Measurements from ENCODE around the gene ANKRD13A. TPM values are rescaled to one million over a fixed set of nuclear protein-coding genes. Genes with fewer than 3 reads are reported as not detected.
A peak's percentile ranks its signal among the peaks of the same experiment; 100 is the strongest.
"Not testable (repeated sequence)": the region's sequence is repeated elsewhere in the genome, so short reads cannot be mapped to it uniquely, and the experiment has no call there.

ANKRD13A gene
- total and polyA plus RNA-seq, 4 donors: 31.2 to 46.1 (median 37.3) TPM

DNA sequence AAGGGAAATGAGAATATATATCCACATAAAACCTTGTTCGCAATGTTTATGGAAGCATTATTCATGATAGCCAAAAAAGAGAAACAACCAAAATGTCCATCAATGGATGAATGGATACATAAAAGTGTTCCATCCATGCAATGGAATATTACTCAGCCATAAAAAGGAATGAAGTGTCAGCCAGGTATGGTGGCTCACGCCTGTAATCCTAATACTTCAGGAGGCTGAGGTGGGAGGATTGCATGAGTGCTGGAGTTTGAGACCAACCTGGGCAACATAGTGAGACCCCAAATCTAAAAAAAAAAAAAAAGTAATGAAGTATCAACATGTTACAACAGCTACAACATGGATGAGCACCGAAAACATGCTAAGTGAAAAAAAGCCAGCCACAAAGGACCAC, 72.7 kb downstream of the ANKRD13A start:
- DNase-seq (ENCODE audit: low read depth in 4 of 6, low spot score in 6 of 6): no peak
- Histone ChIP-seq H3K4me3 (ENCODE audit: low read depth, low read length) (peak overlapping the region; percentile 60), H3K9me3 (ENCODE audit: control insufficient read depth, insufficient read depth, low read length) (no peaks in the 10 kb centered on the region), H3K36me3 (ENCODE audit: control insufficient read depth, insufficient read depth, low read length) (no peaks in the 10 kb centered on the region), H3K27me3 (ENCODE audit: control insufficient read depth, insufficient read depth, low read length) (no peaks in the 10 kb centered on the region), H3K4me1 (ENCODE audit: control insufficient read depth, insufficient read depth, low read length) (peaks cover 17% of the 10 kb centered on the region), H3K27ac (ENCODE audit: low read depth, low read length) (no peak overlapping the region)
- WGBS (ENCODE audit: insufficient coverage): no CpG with 5 or more reads among the region's 3 CpGs

DNA sequence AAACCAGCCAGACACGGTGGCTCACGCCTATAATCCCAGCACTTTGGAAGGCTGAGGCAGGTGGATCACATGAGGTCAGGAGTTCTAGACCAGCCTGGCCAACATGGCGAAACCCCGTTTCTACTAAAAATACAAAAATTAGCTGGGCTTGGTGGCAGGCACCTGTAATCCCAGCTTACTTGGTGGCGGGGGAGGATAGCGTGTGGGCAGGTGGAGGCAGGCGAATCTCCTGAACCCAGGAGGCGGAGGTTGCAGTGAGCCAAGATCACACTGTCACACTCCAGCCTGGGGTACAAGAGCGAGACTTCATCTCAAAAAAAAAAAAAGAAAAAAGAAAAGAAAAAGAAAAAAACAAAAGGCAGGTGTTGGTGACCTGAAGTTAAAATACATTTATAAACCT, 73.4 kb downstream of the ANKRD13A start:
- not testable (repeated sequence) for H3K36me3 ChIP-seq (ENCODE audit: control insufficient read depth, insufficient read depth, low read length); H3K27me3 ChIP-seq (ENCODE audit: control insufficient read depth, insufficient read depth, low read length); DNase-seq (ENCODE audit: low read depth in 4 of 6, low spot score in 6 of 6); H3K9me3 ChIP-seq (ENCODE audit: control insufficient read depth, insufficient read depth, low read length)
- WGBS (ENCODE audit: insufficient coverage): 53% methylated on average over 3 of the region's 9 CpGs
- Histone ChIP-seq H3K4me3 (ENCODE audit: low read depth, low read length) (peak overlapping the region; percentile 60), H3K4me1 (ENCODE audit: control insufficient read depth, insufficient read depth, low read length) (peaks cover 17% of the 10 kb centered on the region), H3K27ac (ENCODE audit: low read depth, low read length) (peak overlapping the region; percentile 92)

- Histone ChIP-seq H3K9me3 (ENCODE audit: control insufficient read depth, insufficient read depth, low read length) (no peaks in the 10 kb centered on the region), H3K36me3 (ENCODE audit: control insufficient read depth, insufficient read depth, low read length) (no peaks in the 10 kb centered on the region), H3K27me3 (ENCODE audit: control insufficient read depth, insufficient read depth, low read length) (no peaks in the 10 kb centered on the region), H3K27ac (ENCODE audit: low read depth, low read length) (peak overlapping the region; percentile 92), H3K4me1 (ENCODE audit: control insufficient read depth, insufficient read depth, low read length) (peaks cover 17% of the 10 kb centered on the region), H3K4me3 (ENCODE audit: low read depth, low read length) (peak overlapping the region; percentile 60)
- peak; percentile 40 to 94 (median 52) for DNase-seq (ENCODE audit: low read depth in 4 of 6, low spot score in 6 of 6)
- WGBS (ENCODE audit: insufficient coverage): 18% methylated on average over 15 of the region's 19 CpGs
Measured at GRCh38 chr12:110073049-110073831, 74.0 kb downstream of the ANKRD13A start.

- H3K27me3 ChIP-seq (ENCODE audit: control insufficient read depth, insufficient read depth, low read length): no peaks in the 10 kb centered on the region
- H3K27ac ChIP-seq (ENCODE audit: low read depth, low read length): peak overlapping the region; percentile 92
- H3K4me1 ChIP-seq (ENCODE audit: control insufficient read depth, insufficient read depth, low read length): peaks cover 17% of the 10 kb centered on the region
- no peaks in the 10 kb centered on the region for H3K36me3 ChIP-seq (ENCODE audit: control insufficient read depth, insufficient read depth, low read length)
- H3K4me3 ChIP-seq (ENCODE audit: low read depth, low read length): no peak overlapping the region
- no peak for DNase-seq (ENCODE audit: low read depth in 4 of 6, low spot score in 6 of 6)
- no peaks in the 10 kb centered on the region for H3K9me3 ChIP-seq (ENCODE audit: control insufficient read depth, insufficient read depth, low read length)
- 100% methylated on average over 1 of the region's 5 CpGs for WGBS (ENCODE audit: insufficient coverage)
Measured at GRCh38 chr12:110074089-110074488, 74.9 kb downstream of the ANKRD13A start.

- no CpG with 5 or more reads among the region's 1 CpG for WGBS (ENCODE audit: insufficient coverage)
- H3K27me3 ChIP-seq (ENCODE audit: control insufficient read depth, insufficient read depth, low read length): no peaks in the 10 kb centered on the region
- peak overlapping the region; percentile 92 for H3K27ac ChIP-seq (ENCODE audit: low read depth, low read length)
Measured at GRCh38 chr12:110075880-110076279, 76.7 kb downstream of the ANKRD13A start.

DNA sequence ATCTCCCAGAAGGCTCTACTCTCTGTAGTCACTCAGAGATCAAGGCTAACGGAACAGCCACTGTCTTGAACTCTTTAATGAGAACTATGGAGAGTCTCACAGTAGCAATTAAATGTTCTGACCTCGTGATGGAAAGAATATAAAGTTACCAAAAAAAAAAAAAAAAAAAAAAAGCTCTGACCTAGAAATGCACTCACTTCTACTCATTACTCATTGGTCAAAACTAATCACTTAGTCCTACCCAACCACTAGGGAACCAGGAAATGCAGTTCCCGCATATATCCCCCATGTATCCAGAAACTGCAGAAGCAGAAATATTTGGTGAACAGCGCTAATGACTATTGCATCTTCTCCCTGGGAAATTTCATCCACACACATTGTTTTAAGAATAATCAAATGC, 78.6 kb downstream of the ANKRD13A start:
- DNase-seq (ENCODE audit: low read depth in 4 of 6, low spot score in 6 of 6): no peak
- WGBS (ENCODE audit: insufficient coverage): no CpG with 5 or more reads among the region's 4 CpGs
- H3K27ac ChIP-seq (ENCODE audit: low read depth, low read length): no peak overlapping the region

More at GRCh38 chr12:110075880-110076279, 76.7 kb downstream of the ANKRD13A start:
- H3K36me3 ChIP-seq (ENCODE audit: control insufficient read depth, insufficient read depth, low read length): no peaks in the 10 kb centered on the region
- no peaks in the 10 kb centered on the region for H3K9me3 ChIP-seq (ENCODE audit: control insufficient read depth, insufficient read depth, low read length)
- peaks cover 23% of the 10 kb centered on the region for H3K4me1 ChIP-seq (ENCODE audit: control insufficient read depth, insufficient read depth, low read length)
- H3K4me3 ChIP-seq (ENCODE audit: low read depth, low read length): no peak overlapping the region
- DNase-seq (ENCODE audit: low read depth in 4 of 6, low spot score in 6 of 6): no peak

DNA sequence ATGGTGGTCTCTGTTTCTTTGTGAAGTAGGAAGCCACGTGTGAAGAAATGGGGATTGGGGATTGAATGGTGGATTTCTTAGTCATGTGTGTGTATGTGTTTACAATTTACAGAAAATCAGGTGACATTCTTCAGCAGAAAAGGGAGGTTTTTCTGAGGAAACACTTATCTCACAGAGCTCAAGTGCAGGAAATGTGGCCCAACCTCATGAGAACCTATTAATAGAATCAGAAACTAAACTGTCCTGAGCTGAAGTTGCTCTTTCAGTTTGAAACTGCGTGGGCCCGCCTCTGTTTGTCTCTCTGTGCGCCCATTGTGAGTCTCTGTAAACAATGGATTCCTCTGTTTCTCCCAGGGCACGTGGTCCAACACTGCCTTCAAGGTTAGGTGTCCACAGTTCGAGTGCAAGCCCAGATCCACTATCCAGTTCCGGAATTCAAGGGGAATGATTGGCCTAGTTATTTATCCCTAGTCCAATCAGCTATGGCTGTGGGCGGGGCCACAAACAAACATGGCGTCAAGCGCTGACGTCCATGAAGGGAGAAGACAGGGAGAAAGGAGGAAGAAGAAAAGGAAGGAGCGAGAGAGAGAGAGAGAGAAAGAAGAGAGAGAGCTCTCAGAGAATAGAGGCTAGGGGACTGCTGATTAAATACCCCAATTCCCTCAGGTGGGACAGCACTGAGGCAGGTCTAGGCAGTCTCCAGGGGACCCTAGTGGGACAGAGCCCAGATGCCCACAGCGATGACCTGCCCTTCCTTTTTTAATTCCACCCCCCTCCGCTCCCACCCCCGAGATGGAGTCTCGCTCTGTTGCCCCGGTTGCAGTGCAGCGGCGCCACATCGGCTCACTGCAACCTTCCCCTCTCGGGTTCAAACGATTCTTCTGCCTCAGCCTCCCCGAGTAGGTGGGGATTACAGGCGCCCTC, 80.5 kb downstream of the ANKRD13A start:
- 86% methylated on average over 22 of the region's 24 CpGs for WGBS (ENCODE audit: insufficient coverage)
- DNase-seq (ENCODE audit: low read depth in 4 of 6, low spot score in 6 of 6): peak in 1 of 6 donors; percentile 58
- Histone ChIP-seq H3K27ac (ENCODE audit: low read depth, low read length) (peak overlapping the region; percentile 84), H3K4me3 (ENCODE audit: low read depth, low read length) (no peak overlapping the region), H3K36me3 (ENCODE audit: control insufficient read depth, insufficient read depth, low read length) (no peaks in the 10 kb centered on the region), H3K9me3 (ENCODE audit: control insufficient read depth, insufficient read depth, low read length) (no peaks in the 10 kb centered on the region), H3K27me3 (ENCODE audit: control insufficient read depth, insufficient read depth, low read length) (no peaks in the 10 kb centered on the region), H3K4me1 (ENCODE audit: control insufficient read depth, insufficient read depth, low read length) (peaks cover 10% of the 10 kb centered on the region)

More for the DNA sequence above, 78.6 kb downstream of the ANKRD13A start:
- Histone ChIP-seq H3K4me3 (ENCODE audit: low read depth, low read length) (no peak overlapping the region), H3K27me3 (ENCODE audit: control insufficient read depth, insufficient read depth, low read length) (no peaks in the 10 kb centered on the region), H3K9me3 (ENCODE audit: control insufficient read depth, insufficient read depth, low read length) (no peaks in the 10 kb centered on the region), H3K36me3 (ENCODE audit: control insufficient read depth, insufficient read depth, low read length) (no peaks in the 10 kb centered on the region), H3K4me1 (ENCODE audit: control insufficient read depth, insufficient read depth, low read length) (peaks cover 19% of the 10 kb centered on the region)

DNA sequence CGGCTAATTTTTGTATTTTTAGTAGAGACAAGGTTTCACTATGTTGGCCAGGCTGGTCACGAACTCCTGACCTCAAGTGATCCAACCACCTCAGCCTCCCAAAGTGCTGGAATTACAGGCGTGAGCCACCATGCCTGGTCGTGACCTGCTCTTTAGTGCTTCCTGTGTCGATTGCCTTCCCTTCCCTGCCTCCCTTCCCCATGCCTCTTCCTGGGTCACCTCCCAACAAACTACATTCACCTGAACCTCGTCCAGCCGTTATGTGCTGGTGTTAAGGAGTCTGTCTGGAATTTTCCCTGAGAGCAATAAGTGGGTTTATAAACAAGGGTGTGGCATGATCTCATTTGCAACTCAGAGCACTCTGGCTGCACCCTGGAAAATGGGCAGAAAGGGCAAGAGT, 81.2 kb downstream of the ANKRD13A start:
- H3K4me1 ChIP-seq (ENCODE audit: control insufficient read depth, insufficient read depth, low read length): peaks cover 7% of the 10 kb centered on the region
- H3K27ac ChIP-seq (ENCODE audit: low read depth, low read length): no peak overlapping the region
- no peak for DNase-seq (ENCODE audit: low read depth in 4 of 6, low spot score in 6 of 6)
- 92% methylated on average over 3 of the region's 7 CpGs for WGBS (ENCODE audit: insufficient coverage)
- no peaks in the 10 kb centered on the region for H3K36me3 ChIP-seq (ENCODE audit: control insufficient read depth, insufficient read depth, low read length)
- no peaks in the 10 kb centered on the region for H3K9me3 ChIP-seq (ENCODE audit: control insufficient read depth, insufficient read depth, low read length)
- H3K27me3 ChIP-seq (ENCODE audit: control insufficient read depth, insufficient read depth, low read length): no peaks in the 10 kb centered on the region
- no peak overlapping the region for H3K4me3 ChIP-seq (ENCODE audit: low read depth, low read length)

GRCh38 chr12:110084314-110085015, 85.2 kb downstream of the ANKRD13A start:
- Histone ChIP-seq H3K36me3 (ENCODE audit: control insufficient read depth, insufficient read depth, low read length) (no peaks in the 10 kb centered on the region), H3K27ac (ENCODE audit: low read depth, low read length) (no peak overlapping the region), H3K9me3 (ENCODE audit: control insufficient read depth, insufficient read depth, low read length) (no peaks in the 10 kb centered on the region), H3K4me1 (ENCODE audit: control insufficient read depth, insufficient read depth, low read length) (peaks cover 6% of the 10 kb centered on the region), H3K27me3 (ENCODE audit: control insufficient read depth, insufficient read depth, low read length) (no peaks in the 10 kb centered on the region), H3K4me3 (ENCODE audit: low read depth, low read length) (no peak overlapping the region)
- DNase-seq (ENCODE audit: low read depth in 4 of 6, low spot score in 6 of 6): no peak
- no CpG with 5 or more reads among the region's 4 CpGs for WGBS (ENCODE audit: insufficient coverage)
